GM12801 (cell line): ENCODE data around the gene PNKD.

Source experiments
- TF ChIP-seq, protein P1 (sequence below): IDR thresholded peaks from one replicate; pipeline ENCODE4 v1.5.1; 2011; ENCODE audit warnings: control low read depth; ENCODE audit not compliant: insufficient read length; ENCODE audit errors: extremely low read depth

The PNKD gene

DNA sequence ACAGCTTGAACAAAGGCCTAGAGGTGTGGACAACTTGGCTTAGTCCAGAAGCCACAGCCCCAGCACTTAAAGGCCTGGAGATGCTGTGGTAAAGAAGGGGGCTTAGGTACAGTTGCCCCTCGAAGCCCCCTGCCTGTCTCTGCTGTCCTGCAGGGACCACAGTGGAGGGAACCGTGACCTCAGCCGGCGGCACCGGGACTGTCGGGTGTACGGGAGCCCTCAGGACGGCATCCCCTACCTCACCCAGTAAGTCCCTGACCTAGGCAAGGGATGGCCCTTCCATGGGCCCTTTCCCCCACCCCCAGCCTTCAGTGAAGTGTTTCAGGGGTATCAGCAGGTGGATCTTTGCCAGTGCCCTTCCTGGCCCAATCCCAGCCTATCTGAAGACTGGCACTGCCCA, 71.1 kb downstream of the PNKD start:
- TF ChIP-seq, protein P1, sequence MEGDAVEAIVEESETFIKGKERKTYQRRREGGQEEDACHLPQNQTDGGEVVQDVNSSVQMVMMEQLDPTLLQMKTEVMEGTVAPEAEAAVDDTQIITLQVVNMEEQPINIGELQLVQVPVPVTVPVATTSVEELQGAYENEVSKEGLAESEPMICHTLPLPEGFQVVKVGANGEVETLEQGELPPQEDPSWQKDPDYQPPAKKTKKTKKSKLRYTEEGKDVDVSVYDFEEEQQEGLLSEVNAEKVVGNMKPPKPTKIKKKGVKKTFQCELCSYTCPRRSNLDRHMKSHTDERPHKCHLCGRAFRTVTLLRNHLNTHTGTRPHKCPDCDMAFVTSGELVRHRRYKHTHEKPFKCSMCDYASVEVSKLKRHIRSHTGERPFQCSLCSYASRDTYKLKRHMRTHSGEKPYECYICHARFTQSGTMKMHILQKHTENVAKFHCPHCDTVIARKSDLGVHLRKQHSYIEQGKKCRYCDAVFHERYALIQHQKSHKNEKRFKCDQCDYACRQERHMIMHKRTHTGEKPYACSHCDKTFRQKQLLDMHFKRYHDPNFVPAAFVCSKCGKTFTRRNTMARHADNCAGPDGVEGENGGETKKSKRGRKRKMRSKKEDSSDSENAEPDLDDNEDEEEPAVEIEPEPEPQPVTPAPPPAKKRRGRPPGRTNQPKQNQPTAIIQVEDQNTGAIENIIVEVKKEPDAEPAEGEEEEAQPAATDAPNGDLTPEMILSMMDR, result no peak

DNA sequence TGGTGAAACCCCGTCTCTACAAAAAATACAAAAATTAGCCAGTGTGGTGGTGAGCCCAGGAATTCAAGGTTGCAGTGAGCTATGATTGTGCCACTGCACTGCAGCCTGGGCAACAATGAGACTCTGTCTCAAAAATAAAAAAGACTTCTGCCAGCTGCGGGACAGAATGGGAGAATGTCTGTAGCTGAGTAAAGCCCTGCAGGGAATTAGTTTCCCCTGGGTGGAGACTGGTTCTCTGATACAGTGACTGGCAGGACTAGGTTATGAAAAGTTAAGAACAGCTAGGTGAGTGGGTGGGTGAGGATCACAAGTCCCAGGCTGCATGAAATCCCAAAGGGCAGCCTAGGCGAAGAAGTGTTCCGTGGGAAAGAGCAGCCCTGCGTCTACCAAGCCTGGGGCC, 72.5 kb downstream of the PNKD start:
- TF ChIP-seq, protein P1, result no peak

DNA sequence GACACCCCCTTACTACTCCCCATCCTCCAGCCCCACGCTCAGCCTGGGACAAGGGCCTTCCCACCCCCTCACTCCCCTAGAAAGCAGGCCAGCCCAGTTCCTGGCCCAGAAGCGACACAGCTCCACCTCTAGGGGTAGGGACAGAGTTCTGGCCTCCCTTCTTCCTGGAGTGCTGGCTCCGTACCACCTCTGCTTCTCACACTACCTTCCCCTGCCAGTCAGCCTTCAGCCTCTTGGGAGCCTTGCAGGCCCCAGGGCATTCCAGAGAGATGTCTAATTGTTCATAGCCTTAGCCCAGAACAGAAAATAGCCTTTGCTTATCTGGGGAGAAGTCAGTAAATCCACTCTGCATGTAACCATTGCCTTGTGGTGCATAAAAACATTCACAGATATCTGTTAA, 73.3 kb downstream of the PNKD start:
- TF ChIP-seq, protein P1, result no peak

DNA sequence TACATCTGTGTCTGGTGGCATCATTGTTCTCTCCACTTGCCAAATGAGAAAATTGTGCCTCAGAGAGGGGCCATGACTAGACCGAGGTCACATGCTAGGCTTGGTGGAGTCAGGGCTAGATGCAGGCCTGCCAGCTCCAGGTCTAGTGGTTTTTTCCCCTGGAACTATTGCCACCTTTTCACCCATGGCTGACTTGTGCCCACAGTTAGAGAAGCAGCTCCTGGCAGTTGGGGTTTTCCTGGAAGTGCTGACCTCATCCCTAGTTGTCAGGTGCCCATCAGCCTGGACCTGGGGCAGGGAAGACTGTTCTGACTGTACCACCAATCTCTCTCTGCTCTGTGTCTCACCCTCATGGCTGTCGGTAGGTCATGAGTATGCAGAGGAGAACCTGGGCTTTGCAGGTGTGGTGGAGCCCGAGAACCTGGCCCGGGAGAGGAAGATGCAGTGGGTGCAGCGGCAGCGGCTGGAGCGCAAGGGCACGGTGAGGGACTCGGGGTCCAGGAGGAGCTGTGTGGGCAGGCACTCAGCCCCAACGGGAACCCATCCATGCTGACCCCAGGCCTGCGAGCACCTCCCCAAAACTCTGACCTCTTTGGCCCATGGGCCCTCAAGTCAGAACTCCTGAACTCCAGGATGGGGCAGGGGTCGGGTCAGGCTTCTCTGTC, 73.9 kb downstream of the PNKD start:
- TF ChIP-seq, protein P1, result no peak

DNA sequence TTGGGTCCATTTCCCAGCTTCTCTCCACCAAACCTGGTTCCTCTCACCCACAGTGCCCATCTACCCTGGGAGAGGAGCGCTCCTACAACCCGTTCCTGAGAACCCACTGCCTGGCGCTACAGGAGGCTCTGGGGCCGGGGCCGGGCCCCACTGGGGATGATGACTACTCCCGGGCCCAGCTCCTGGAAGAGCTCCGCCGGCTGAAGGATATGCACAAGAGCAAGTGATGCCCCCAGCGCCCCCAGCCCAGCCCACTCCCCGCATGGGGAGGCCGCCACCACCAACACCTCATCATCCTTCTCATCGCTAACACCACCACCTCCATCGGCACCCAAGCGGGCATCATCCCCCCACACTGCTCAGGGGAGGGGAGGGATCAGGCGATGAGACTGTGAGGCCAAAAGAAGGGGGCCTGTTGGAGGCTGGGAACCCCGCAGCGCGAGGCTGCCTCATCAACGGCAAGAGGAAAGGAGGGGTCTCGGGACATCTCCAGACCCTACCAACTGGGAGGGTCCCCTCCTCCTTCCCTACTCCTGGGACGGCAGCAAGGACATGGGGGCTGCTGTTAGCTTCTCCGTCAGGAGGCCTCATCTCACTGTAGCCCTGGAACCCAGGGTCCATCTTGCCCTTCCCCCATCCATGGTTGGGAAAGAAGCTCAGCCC, 74.6 kb downstream of the PNKD start:
- TF ChIP-seq, protein P1, result no peak

DNA sequence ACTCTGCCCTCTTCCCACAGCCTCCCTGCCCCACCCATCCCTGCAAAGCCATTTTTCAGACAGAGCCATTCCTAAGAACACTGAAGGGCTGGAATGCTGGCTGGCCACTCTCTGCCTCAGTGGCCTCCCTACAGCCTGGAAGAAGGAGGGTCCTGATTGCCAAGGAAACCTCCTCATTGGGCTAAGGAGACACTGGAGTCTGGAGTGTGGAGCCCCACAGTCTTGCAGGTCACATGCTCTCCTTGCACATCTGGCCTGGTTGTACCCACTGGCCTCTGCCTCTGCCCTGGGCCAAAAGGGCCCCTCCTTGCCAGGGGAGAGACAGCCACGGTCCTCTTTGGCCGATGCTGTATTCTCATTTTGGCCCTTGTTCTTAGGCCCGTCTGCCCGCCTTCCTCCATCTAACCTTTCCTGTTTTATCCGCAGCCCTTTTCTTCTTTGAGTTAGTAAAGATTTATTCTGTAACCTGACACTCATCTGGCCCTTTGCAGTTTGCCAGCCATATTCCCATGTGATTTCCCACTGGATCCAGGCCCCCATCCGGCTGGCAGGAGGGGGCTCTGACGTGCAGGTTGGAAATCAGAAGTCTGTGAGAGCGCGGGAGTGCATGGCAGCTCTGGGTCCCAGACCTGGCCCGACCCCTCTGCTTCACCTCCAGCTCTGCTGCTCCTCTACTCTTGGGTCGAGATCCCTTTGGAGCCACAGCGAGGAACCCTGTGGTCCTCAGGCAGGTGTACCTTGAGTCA, 75.3 kb downstream of the PNKD start:
- TF ChIP-seq, protein P1, result no peak

DNA sequence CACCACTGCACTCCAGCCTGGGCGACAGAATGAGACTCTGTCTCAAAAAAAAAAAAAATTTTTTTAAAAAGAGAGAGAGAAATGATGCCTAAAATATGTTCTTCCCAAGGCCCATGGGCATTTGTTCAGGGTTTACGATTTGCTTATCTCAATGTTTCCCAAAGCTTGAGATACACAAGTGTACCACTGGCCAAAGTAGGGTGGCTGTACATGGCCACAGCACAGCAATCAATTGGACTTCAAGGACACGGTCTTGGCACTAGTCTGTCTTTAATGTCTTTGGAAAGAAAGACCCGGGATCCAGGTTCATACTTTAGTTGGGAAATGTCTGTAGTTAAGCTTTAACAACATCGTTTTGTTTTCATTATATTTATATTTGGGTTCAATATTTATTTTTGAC, 76.9 kb downstream of the PNKD start:
- TF ChIP-seq, protein P1, result no peak
